Omental fat pad (tissue), 4 donors: ENCODE measurements around the gene S1PR3. TPM values are rescaled to one million over a fixed set of nuclear protein-coding genes. Genes with fewer than 3 reads are reported as not detected.
A peak's percentile ranks its signal among the peaks of the same experiment; 100 is the strongest.

Source experiments
- ATAC-seq: fragments of 150-250 bp; one replicate; pipeline ENCODE4 v1.9.1; 2016; ENCODE audit warnings: mild to moderate bottlenecking, moderate library complexity; ENCODE audit not compliant: low FRiP score
- DNase-seq: peaks from one replicate; pipeline ENCODE4 v3.0.0-alpha.2; 2019; ENCODE audit warnings: low spot score
- CTCF ChIP-seq, 3 donors: fragments of 450-650 bp; IDR thresholded peaks; one replicate each; pipeline ENCODE4 v1.5.1; 2016 to 2017; ENCODE audit warnings: antibody characterized with exemption in 3 of 3, mild to moderate bottlenecking in 3 of 3, moderate library complexity in 2 of 3
- total RNA-seq, 4 donors: library from RNA; depleted of rRNA; stranded (reverse); fragments of >200 nt; gene quantifications; one replicate each; pipeline ENCODE4 v1.1.0, GENCODE V29; 2016

S1PR3 gene
- total RNA-seq, 4 donors from 2014 or later = 19.0 to 61.7 (median 30.1) TPM

DNA sequence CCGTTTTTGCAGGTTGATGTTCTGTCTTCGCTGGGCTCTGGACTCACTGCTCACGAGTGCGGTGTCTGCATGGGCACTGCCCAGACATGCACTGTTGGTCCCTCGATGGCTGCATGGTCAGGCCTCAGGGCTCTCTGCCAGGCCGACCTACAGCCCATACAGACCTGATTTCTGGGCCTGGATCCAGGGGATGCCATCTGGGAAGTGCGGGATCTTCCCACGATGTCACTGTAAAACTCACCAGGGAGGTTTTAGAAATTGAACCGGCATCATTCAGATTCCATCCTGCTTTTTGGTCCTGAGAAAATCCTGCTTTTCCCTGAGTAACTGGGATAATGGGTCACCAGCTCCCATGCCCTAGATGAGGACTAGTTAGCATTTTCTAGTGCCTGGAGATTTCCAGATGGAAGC lies 9.1 kb downstream of the S1PR3 start:
- ATAC-seq (no peak), DNase-seq (no peak)
- TF ChIP-seq CTCF (IDR thresholded peaks at IDR 0.05) = no peak

DNA sequence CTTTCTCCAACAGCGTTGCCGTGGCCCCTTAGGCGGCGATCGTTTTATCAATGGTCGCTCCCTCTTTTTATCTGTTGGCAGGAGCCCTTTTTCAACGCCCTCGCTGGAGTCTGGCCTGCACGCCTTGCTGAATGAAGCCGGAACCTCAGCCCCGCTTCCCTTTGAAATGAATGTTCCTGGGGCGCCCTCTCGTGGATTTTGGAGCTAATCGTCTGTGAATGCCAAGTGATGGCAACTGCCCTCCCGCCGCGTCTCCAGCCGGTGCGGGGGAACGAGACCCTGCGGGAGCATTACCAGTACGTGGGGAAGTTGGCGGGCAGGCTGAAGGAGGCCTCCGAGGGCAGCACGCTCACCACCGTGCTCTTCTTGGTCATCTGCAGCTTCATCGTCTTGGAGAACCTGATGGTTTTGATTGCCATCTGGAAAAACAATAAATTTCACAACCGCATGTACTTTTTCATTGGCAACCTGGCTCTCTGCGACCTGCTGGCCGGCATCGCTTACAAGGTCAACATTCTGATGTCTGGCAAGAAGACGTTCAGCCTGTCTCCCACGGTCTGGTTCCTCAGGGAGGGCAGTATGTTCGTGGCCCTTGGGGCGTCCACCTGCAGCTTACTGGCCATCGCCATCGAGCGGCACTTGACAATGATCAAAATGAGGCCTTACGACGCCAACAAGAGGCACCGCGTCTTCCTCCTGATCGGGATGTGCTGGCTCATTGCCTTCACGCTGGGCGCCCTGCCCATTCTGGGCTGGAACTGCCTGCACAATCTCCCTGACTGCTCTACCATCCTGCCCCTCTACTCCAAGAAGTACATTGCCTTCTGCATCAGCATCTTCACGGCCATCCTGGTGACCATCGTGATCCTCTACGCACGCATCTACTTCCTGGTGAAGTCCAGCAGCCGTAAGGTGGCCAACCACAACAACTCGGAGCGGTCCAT lies 10.0 kb downstream of the S1PR3 start:
- peak in 2 of 3 donors; percentile 2 to 64 for TF ChIP-seq CTCF (IDR thresholded peaks at IDR 0.05)

GRCh38 chr9:89001917-89002540 lies 10.8 kb downstream of the S1PR3 start:
- ATAC-seq (no peak), DNase-seq (no peak)
- TF ChIP-seq CTCF (IDR thresholded peaks at IDR 0.05) = no peak

More for the DNA sequence above, 10.0 kb downstream of the S1PR3 start:
- DNase-seq (peak; percentile 87), ATAC-seq (peak; percentile 68)

- ATAC-seq = no peak
- no peak for TF ChIP-seq CTCF (IDR thresholded peaks at IDR 0.05)
- DNase-seq = no peak
Measured at GRCh38 chr9:89002987-89003386, 11.7 kb downstream of the S1PR3 start.

DNA sequence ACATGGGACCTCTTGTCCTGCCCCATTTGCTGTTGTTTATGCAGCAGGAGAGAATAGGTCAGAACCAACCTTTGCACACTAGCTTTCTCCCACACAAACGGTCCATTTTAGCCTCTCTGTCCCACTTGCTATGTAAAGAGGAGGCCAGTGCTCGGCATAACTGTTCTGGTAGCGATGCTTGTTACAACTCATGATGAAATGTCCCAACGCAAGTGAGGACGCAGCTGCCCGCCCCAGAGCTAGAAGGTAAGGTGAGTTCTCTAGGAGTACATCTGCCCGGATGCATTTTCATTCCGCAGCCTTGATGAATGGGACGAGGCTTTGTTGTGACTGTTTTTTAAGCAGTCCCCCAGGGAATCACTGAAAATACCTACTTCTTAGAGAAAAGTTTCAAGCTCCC lies 14.1 kb downstream of the S1PR3 start:
- DNase-seq = no peak
- no peak for TF ChIP-seq CTCF (IDR thresholded peaks at IDR 0.05)
- no peak for ATAC-seq

DNA sequence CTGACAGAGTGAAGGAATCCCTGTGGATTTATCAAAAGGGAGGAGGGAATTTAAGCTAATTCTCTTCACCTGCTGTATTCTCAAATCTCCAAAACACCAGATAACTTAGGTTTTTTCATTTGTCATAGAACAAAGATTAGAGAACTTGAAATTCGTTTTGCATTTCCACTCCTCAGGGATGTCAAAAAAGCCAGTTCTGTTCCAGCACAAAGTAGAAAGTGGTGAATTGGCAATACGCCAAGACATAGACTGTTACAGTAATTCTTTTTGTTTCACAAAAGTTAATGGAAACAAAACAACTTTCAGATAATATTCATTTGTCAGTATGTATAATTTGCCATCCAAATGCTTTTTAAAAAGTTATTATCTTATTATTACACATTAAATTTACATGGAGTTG lies 15.0 kb downstream of the S1PR3 start:
- DNase-seq = no peak
- no peak for TF ChIP-seq CTCF (IDR thresholded peaks at IDR 0.05)
- no peak for ATAC-seq
